Body of pancreas (tissue), 4 donors: Measurements from ENCODE around the gene UPK3A. TPM values are rescaled to one million over a fixed set of nuclear protein-coding genes. Genes with fewer than 3 reads are reported as not detected.

ENCODE experiments used
- ATAC-seq: fragments of 150-250 bp; one replicate; pipeline ENCODE4 v1.9.1; 2016
- DNase-seq, 4 donors: peaks; one replicate each; pipeline ENCODE4 v3.0.0-alpha.2; 2019
- H3K27ac ChIP-seq, 4 donors: fragments of 200-600 bp; sonication (generic); 1 replicate in 3 of 4; 2 replicates in 1 of 4; pipeline versions ENCODE4 v1.5.1 to v1.6.1; 2016 to 2019; ENCODE audit warnings: mild to moderate bottlenecking in 1 of 4, mixed read lengths in 1 of 4, moderate library complexity in 1 of 4
- H3K27me3 ChIP-seq, 2 donors: fragments of 200-600 bp; sonication (generic); one replicate each; pipeline ENCODE4 v1.6.0; 2016; ENCODE audit warnings: mild to moderate bottlenecking in 1 of 2
- H3K36me3 ChIP-seq, 2 donors: fragments of 200-600 bp; sonication (generic); replicated peaks in 1 of 2; 2 replicates each; pipeline ENCODE4 v1.5.1; 2016; ENCODE audit warnings: low read depth in 2 of 2; ENCODE audit not compliant: insufficient read depth in 1 of 2
- H3K4me1 ChIP-seq: fragments of 200-600 bp; sonication (generic); one replicate; pipeline ENCODE4 v1.6.0; 2016
- H3K4me3 ChIP-seq, 2 donors: fragments of 200-600 bp; sonication (generic); 1 replicate in 1 of 2; 2 replicates in 1 of 2; pipeline ENCODE4 v1.5.1; 2016 to 2019
- H3K9me3 ChIP-seq, 3 donors: fragments of 200-600 bp; sonication (generic); 1 replicate in 2 of 3; 2 replicates in 1 of 3; pipeline ENCODE4 v1.5.1; 2016
- CTCF ChIP-seq, 7 experiments: fragments of 450-650 bp in 4 of 7; fragments of 200-600 bp in 3 of 7; sonication (generic) in 3 of 7; IDR thresholded peaks; one replicate each; pipeline ENCODE4 v1.5.1; 2016 to 2019; ENCODE audit warnings: antibody characterized with exemption in 7 of 7
- POLR2A ChIP-seq, 3 donors: fragments of 450-650 bp; IDR thresholded peaks; one replicate each; pipeline ENCODE4 v1.6.1; 2016; ENCODE audit warnings: antibody characterized with exemption in 3 of 3, mild to moderate bottlenecking in 2 of 3
- WGBS, 2 donors: methylation state at CpG; one replicate each; pipeline ENCODE4 v1.1.5; 2017; 5-methylcytosine and 5-hydroxymethylcytosine counted together
- intact Hi-C: fragments of 100-400 bp; cut with DNase I; formaldehyde crosslinking; loops from one replicate; pipeline ENCODE4 v1.15.1; 2023
- total RNA-seq, 2 donors: library from RNA; depleted of rRNA; stranded (reverse); fragments of >200 nt; gene quantifications; one replicate each; pipeline ENCODE4 v1.1.0, GENCODE V29; 2016

UPK3A gene
- total RNA-seq, 2 donors from 2014 or later = not detected

- no peaks in the 10 kb centered on the region for H3K4me1 ChIP-seq
- TF ChIP-seq POLR2A (IDR thresholded peaks at IDR 0.05) (no peak), CTCF (IDR thresholded peaks at IDR 0.05) (no peak)
- H3K4me3 ChIP-seq = no peak overlapping the region
- peaks cover 0 to 8% of the 10 kb centered on the region in 2 donors for H3K36me3 ChIP-seq
- WGBS, 2 donors = 62 to 80% methylated on average over 5 of the region's 5 CpGs
- no peak overlapping the region for H3K27ac ChIP-seq
- ATAC-seq (no peak), DNase-seq (no peak)
- intact Hi-C loops = no loop called here
- no peaks in the 10 kb centered on the region for H3K27me3 ChIP-seq
- H3K9me3 ChIP-seq = no peaks in the 10 kb centered on the region
Measured at GRCh38 chr22:45344334-45344733, 59.6 kb downstream of the UPK3A start.

Other genes starting within 250 kb of the UPK3A start
- gene NUP50, start 121.0 kb upstream of the UPK3A start, total RNA-seq = 10 to 100 TPM; 39.2 to 43.1 TPM
- gene KIAA0930, start 44.1 kb upstream of the UPK3A start, total RNA-seq = 10 to 100 TPM; 14.2 to 17.9 TPM
- 100 to 1,000 TPM in 1 of 2 donors, 10 to 100 TPM in 1; 13.0 to 149 TPM for gene FAM118A, start 25.0 kb downstream of the UPK3A start, total RNA-seq
- gene SMC1B, start 128.7 kb downstream of the UPK3A start, total RNA-seq = not detected
- gene RIBC2, start 128.7 kb downstream of the UPK3A start, total RNA-seq = not detected
- gene FBLN1, start 217.9 kb downstream of the UPK3A start, total RNA-seq = 100 to 1,000 TPM in 1 of 2 donors, 10 to 100 TPM in 1; 97.0 to 119 TPM